AG09319 (cell line): Measurements from ENCODE around the gene GYPA.
"Not testable (repeated sequence)": the region's sequence is repeated elsewhere in the genome, so short reads cannot be mapped to it uniquely, and the experiment has no call there.

Source experiments
- DNase-seq: peaks from one replicate; pipeline ENCODE4 v3.0.0-alpha.2; 2010; ENCODE audit warnings: low read depth; ENCODE audit errors: extremely low read depth
- CTCF ChIP-seq: IDR thresholded peaks from 2 replicates; pipeline ENCODE4 v1.5.1; 2011; ENCODE audit warnings: low read depth, mild to moderate bottlenecking, inconsistent platforms, low read length, moderate library complexity

Gene GYPA

DNA sequence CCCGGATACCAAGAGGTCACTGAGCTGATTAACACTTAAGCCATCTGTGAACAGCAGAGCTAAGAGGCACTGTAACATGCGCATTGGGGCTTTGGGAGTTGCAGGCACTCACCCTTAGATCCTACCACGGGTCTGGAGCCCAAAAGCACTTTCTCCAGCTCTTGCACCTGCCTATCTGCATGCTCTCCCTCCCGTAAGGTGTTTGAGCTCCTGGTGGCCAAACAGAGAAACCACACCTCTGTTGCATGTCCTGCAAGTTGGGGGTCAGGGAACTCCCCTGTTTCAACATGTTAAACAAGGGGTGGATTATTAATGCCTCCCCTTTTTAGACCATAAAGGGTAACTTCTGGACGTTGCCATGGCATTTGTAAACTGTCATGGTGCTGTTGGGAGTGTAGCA lies 49.8 kb downstream of the GYPA start:
- DNase-seq: no peak
- TF ChIP-seq CTCF: no peak

- DNase-seq: not testable (repeated sequence)
These were observed 58.5 kb downstream of the GYPA start for GRCh38 chr4:144082053-144082452.

GRCh38 chr4:144080135-144080534 lies 60.4 kb downstream of the GYPA start:
- not testable (repeated sequence) for DNase-seq

GRCh38 chr4:144078746-144079145 lies 61.8 kb downstream of the GYPA start:
- not testable (repeated sequence) for DNase-seq

- not testable (repeated sequence) for DNase-seq
These were observed 79.0 kb downstream of the GYPA start for GRCh38 chr4:144061556-144061955.

GRCh38 chr4:144060234-144060859 lies 80.2 kb downstream of the GYPA start:
- not testable (repeated sequence) for DNase-seq
